ENCODE measurements around the gene NGLY1. TPM values are rescaled to one million over a fixed set of nuclear protein-coding genes. Genes with fewer than 3 reads are reported as not detected.

Gene NGLY1
- total and polyA plus RNA-seq, 2 of the 4 experiments (the other 2 are of a cell fraction) = 10.0 to 14.9 TPM

DNA sequence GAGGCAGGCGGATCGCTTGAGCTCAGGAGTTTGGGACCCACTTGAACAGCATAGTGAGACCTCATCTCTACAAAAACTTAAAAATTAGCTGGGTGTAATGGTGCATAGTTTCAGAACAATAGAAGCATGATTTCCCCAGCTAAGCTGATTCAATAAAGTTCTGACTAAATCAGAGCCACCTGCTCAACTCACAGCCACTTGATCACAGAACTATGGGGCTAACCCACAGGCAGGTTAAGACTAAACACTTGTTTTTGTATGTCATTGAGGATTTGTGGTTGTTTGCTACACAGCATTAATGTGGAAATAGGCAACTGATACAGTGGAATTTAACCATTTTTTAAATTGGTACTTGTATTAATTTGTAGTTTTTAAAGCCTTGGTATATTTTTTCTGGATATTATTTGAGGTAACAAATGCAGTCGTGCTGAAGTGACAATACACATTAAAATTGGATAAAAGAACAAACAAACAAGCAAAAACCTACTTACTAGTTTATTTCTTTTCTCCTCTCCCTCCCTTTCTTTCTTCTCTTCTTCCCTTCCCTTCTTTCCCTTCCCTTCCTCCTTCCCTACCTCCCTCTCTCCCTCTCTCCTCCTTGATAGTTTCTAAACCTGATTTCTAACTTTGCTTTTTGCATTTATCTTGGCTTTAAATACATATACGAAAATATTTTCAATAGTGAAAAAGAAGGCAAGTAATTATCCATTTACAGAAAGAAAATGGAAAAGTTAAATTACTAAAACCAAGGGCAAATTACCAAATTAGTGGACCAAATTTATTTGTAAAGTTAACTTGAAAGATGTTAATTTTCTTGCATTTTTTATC is 38.7 kb upstream of the NGLY1 start (continued):
- TF ChIP-seq SMC3 (IDR thresholded peaks at IDR 0.05; ENCODE audit: low read depth, low read length) = no peak

DNA sequence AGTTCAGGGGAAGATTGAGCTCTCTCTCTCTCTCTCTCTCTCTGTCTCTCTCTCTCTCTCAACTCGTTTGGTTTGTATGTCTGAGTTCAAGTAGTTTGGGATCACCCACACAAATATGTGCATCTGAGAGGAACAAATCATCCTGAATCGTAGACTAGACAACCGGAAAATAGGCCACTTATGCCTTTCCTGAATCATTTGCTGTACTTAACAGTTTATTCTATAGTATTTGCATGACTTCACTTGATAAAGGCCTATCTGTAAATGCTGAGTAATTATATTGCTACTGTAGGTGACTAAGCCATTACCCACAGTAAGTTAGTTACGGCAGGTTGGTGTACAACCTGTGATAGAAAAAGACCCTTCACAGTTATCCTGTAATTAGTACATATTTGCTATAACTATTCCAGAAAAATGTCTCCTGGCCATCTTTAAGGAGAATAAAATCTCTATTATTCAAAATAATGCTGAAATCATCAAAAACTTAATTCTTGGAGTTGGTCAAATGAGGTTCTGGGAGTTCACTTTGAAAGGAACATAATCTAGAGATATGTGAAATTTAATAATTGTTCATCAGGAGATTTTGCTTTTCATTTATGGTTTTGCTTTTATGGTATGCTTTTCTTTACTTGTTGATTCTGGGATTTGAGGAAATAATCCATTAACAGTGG is 37.7 kb upstream of the NGLY1 start:
- Histone ChIP-seq H3K18ac (ENCODE audit: low read depth, low read length) (peak overlapping the region; percentile 22), H4K91ac (ENCODE audit: insufficient read depth, low read depth, low read length) (no peak overlapping the region), H3K4me2 (ENCODE audit: low read depth, low read length) (peak overlapping the region; percentile 56), H3K4me3 (ENCODE audit: insufficient read depth, low read depth, low read length) (no peak overlapping the region), H3K27ac (ENCODE audit: insufficient read depth, low read length) (peak overlapping the region; percentile 22; the same call in 1 of the 2 replicates), H3K27me3 (ENCODE audit: control insufficient read depth, insufficient read depth, low read length) (no peaks in the 10 kb centered on the region), H3K9ac (ENCODE audit: low read depth, low read length) (no peak overlapping the region), H4K8ac (ENCODE audit: low read depth in 2 of 2, low read length in 2 of 2) (peak overlapping the region in 1 of 2 experiments; percentile 28; a peak in 2 of 4 replicates), H2AK5ac (ENCODE audit: low read depth, low read length) (no peak overlapping the region), H3K9me1 (ENCODE audit: insufficient read depth, low read length) (no peaks in the 10 kb centered on the region), H2BK5ac (ENCODE audit: low read depth, low read length, poor library complexity, severe bottlenecking) (peak overlapping the region; percentile 82), H4K20me1 (ENCODE audit: insufficient read depth, low read length) (peaks cover 4% of the 10 kb centered on the region; the same call in 1 of the 2 replicates), H2BK120ac (ENCODE audit: low read depth, low read length) (no peak overlapping the region), H3K4me1 (ENCODE audit: control insufficient read depth, insufficient read depth, low read length) (no peaks in the 10 kb centered on the region), H3K14ac (replicated peaks; ENCODE audit: low read depth, low read length) (no peak overlapping the region), H2BK20ac (ENCODE audit: low read depth, low read length) (no peak overlapping the region), H3K79me1 (ENCODE audit: low read depth in 1 of 2, low read length in 2 of 2) (no peaks in the 10 kb centered on the region), H2BK15ac (ENCODE audit: low read depth, low read length) (no peak overlapping the region), H4K5ac (ENCODE audit: low read depth, low read length) (no peak overlapping the region), H3K9me3 (ENCODE audit: control insufficient read depth, insufficient read depth, low read length) (no peaks in the 10 kb centered on the region), H2AFZ (replicated peaks; ENCODE audit: low read length, poor library complexity) (no peak overlapping the region), H3K4ac (ENCODE audit: low read depth, low read length) (no peak overlapping the region; the same call in 1 of the 2 replicates), H3K56ac (ENCODE audit: extremely low read depth, insufficient read depth, low read length) (no peak overlapping the region), H3K36me3 (ENCODE audit: control insufficient read depth, insufficient read depth, low read length) (no peaks in the 10 kb centered on the region), H2AK9ac (replicated peaks; ENCODE audit: low read depth, low read length, poor library complexity) (no peak overlapping the region), H3K23ac (ENCODE audit: low read depth, low read length) (no peak overlapping the region)
- intact Hi-C loops (cut with micrococcal nuclease) = loop anchor here (1.0 to 5.0 kb wide), 2 partner anchors 38 to 159 kb away; partner anchors contain the start of genes NGLY1 and TOP2B
- no CpG with 5 or more reads among the region's 4 CpGs for WGBS, 2 experiments (ENCODE audit: extremely low coverage in 2 of 2, insufficient read length in 1 of 2)
- ATAC-seq (ENCODE audit: low read depth) (peak; percentile 53), DNase-seq (no peak)
- no TSS peak for BruUV-seq (replicated peaks)
- dilution Hi-C loops (cut with HindIII; ENCODE audit: low sequenced_read_pairs, unreplicated experiment) = no loop called here
- peak; percentile 86 for TF ChIP-seq MAFK (IDR thresholded peaks at IDR 0.05; ENCODE audit: low read depth, low read length)
- TF ChIP-seq NFE2L2 (IDR thresholded peaks at IDR 0.05; ENCODE audit: low read depth, low read length) = peak; percentile 36; the same call in 1 of the 2 replicates
- 0 out of 2 replicates have a peak, but pooled peaks have one; percentile 26 for TF ChIP-seq FOS (IDR thresholded peaks at IDR 0.05; ENCODE audit: low read depth, low read length)
- TF ChIP-seq MXI1 (IDR thresholded peaks at IDR 0.05; ENCODE audit: borderline replicate concordance, low read depth, low read length) = no peak
- in situ Hi-C loops (cut with MboI; ENCODE audit: low sequenced_read_pairs) = no loop called here
- ChIA-PET POLR2A (ENCODE audit: unreplicated experiment) (interaction anchor here (0.8 kb wide), 1 partner anchor 11 kb away, joined by 4 read pairs; no protein-coding TSS in a partner anchor), CTCF (interaction anchor here (1.1 kb wide), 1 partner anchor 11 kb away, joined by 3 read pairs; no protein-coding TSS in a partner anchor)
